ACHN (cell line): Measurements from ENCODE around the gene RPS2.
"Not testable (repeated sequence)": the region's sequence is repeated elsewhere in the genome, so short reads cannot be mapped to it uniquely, and the experiment has no call there.

Experiments
- DNase-seq: peaks from one replicate; pipeline ENCODE4 v3.0.0-alpha.2; 2015
- in situ Hi-C: cut with HindIII; loops from 2 replicates; pipeline ENCODE4 v1.10.0; 2017; ENCODE audit warnings: low sequenced_read_pairs, low pct_ligation_motif_present, low pct_unique_long_range_greater_than_20kb

The RPS2 gene

DNA sequence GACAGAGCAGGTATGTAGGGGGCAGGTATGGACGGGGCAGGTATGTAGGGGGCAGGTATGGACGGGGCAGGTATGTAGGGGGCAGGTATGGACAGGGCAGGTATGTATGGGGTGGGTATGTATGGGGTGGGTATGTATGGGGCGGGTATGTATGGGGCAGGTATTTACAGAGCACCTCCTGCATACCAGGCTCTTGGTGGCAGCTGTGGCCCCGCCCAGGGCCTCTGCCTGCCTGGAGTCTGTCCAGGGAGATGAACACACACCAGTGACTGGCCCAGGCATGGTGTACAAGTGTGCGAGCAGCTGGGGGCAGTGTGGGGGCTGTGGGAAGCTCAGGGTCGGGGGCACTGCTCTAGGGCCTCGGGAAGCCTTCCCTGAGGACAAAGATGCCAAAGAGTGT is 14.6 kb downstream of the RPS2 start:
- no peak for DNase-seq
- in situ Hi-C loops = no loop called here

GRCh38 chr16:1949507-1949906 is 15.1 kb downstream of the RPS2 start:
- no peak for DNase-seq
- in situ Hi-C loops = no loop called here

DNA sequence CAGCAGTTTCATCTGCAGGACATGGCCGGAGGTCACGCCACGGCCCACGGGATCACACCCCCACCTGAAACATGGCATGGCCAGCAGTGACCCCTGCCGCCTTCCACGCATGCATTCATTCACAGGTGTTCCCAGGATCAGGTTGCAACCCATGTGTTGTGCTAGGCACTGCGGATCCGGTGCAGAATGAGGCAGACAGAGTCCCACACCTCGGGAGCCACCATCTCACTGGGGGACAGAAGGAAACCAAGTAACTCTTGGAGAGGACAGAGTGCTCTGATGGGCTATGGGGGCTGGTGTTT is 17.3 kb downstream of the RPS2 start:
- DNase-seq = no peak
- in situ Hi-C loops = no loop called here

- no peak for DNase-seq
- in situ Hi-C loops = no loop called here
These were observed 17.9 kb downstream of the RPS2 start for GRCh38 chr16:1946495-1947368.

GRCh38 chr16:1945559-1946391 is 18.9 kb downstream of the RPS2 start:
- no peak for DNase-seq
- in situ Hi-C loops = no loop called here

- in situ Hi-C loops = no loop called here
- DNase-seq = no peak
These were observed 19.9 kb downstream of the RPS2 start for GRCh38 chr16:1944612-1945199.

DNA sequence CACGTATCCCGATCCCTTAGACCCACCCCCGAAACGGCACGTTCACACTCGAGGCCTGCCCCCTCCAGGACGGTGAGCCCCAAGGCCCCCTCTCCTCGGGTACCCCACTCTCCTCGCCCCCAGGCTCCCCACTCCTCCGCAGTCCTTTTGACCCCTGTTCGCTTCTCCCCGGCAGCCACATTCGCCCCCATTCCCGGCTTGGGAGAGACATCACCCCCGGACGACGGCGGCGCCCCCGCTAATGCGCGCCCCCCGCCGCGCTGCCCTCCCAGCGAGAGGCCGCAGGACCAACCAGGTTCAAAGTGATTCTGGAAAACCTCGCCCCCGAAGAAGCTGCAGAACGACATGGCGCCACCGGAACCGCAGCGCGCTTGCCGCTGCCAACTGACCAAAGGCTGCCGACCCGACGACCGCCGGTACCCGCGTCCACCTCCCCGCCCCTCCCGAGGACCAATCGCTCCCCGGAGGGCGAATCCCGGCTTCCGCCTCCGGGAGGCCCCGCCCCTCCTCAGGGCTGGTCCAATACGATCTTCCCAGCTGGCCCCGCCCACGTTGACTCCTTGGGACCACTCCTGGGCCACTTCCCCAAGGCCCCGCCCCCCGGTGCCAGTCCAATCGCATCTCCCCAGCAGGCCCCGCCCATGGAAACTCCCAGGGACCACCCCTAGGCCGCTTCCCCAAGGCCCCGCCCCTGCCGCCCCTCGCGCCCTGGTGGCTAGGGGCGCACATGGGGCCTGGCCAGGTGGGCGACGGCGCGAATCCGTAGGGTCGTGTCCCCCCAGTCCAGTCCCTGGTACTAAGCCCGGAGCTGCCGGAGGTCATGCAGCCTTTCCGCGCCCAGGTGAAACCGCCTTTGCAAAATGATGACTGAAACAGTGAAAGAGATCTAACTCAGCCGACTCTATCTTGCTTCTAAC is 21.6 kb downstream of the RPS2 start, which contains the start of gene MSRB1:
Gene MSRB1, minus strand, starts transcription at position 390 of the 917 bp plus-strand sequence. Its CDS starts 43 bp downstream, at position 347.
- in situ Hi-C loops = no loop called here

DNA sequence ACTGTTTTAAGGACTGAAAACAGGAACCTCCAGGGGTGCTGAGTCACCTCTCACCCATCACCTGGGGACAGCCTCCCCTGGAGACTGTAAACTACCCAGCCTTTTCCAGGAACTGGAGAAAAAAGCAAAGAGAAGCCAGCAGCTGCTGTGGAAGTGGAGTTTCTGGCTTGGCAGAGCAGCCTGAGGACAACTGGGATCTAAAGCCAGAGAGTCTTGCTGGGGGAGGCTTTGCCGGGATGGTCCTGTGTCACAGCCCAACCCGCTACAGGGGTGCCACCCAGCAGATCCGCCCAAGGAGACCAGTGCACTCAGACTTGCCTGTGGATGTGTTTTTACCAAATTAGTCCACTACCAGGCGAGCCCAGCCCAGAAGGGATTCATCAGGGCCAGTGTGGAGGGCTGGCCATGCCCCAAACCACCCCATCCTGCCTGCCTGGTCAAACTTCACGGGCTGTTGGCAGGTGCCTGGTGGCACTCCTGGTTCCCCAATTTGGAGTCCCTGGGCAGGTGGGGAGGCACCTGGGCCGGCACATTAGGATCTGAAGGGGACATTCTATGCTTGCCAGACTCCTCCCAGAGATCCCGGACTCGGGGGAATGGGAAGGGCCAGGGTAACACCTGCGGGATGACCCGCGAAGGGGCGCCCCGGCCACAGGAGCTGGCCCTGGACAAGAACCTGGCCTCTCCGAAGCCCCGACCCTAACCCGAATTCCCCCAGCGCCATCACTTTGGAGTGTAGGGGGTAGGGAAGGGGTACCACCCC is 22.4 kb downstream of the RPS2 start:
- no peak for DNase-seq
- in situ Hi-C loops = no loop called here

More for the DNA sequence above, 21.6 kb downstream of the RPS2 start, which contains the start of gene MSRB1:
- DNase-seq = peak; percentile 100

GRCh38 chr16:1941162-1942046 is 23.2 kb downstream of the RPS2 start:
- no peak for DNase-seq
- in situ Hi-C loops = no loop called here

DNA sequence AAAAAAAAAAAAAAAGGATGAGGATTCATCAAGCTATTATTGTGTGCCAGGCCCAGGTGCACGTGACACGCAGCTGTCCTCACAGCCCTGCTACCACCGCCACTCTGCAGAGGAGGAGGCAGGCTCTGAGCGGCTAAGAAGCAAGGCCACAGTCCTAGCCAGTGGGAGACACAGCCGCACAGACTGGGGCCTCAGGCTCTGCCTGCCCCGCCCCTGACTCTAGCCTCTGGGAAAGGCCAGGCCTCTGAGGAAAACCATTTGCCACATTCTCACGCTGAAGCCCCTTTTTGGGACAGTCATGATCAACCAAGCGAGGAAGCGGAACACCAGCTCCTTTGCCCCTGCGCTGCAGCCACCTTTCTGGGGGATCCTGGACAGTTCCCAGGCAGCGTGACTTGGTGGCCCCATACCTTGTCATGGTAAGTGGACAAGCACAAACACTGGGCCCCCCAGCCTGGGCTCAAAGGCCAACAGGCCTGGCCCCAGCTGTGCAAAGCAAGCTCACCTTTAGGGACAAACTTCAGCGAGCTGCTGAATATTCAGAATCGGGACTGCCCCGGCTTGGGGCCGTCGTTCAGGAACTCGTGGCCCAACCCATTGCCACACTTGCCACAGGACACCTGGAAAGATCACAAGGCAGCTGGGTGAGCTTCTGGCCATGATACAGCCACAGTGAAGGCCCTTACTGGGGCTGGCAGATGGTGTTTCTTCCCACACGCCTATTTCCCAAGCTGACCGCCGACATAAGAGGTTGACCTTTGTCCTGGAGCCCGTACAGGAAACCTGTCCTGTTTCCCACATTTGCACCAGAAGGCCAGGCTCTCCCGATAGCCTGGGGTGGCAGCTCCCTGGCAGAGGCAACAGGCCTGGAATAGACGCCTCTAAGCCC is 24.1 kb downstream of the RPS2 start:
- no peak for DNase-seq
- in situ Hi-C loops = no loop called here

GRCh38 chr16:1939833-1940232 is 24.8 kb downstream of the RPS2 start:
- in situ Hi-C loops, DNase-seq: not testable (repeated sequence)

DNA sequence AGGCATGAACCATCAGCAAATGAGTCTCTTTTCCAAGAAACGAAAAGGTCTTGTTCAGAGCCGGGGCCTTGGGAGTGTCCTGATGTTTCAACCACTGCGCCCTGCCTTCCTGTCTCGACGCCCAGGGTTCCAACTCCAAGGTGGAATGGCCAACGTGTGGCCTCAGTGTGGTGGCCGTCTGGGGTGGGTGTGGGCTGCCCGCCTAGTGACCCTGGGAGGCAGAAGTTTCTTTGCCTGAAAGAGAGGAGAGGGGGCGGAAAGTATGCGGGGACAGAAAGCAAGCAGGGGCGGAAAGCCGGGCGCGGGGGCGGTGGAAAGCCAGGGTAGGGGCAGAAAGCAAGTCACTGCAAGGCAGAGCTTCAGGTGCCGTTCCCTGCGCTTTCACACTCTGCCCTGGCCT is 25.7 kb downstream of the RPS2 start:
- no peak for DNase-seq
- in situ Hi-C loops = no loop called here

- no peak for DNase-seq
- in situ Hi-C loops = no loop called here
These were observed 26.3 kb downstream of the RPS2 start for GRCh38 chr16:1938316-1938715.

GRCh38 chr16:1936945-1937479 is 27.6 kb downstream of the RPS2 start:
- DNase-seq = no peak
- in situ Hi-C loops = no loop called here

GRCh38 chr16:1933097-1933661 is 31.4 kb downstream of the RPS2 start:
- in situ Hi-C loops = no loop called here

More at GRCh38 chr16:1933097-1933661, 31.4 kb downstream of the RPS2 start:
- no peak for DNase-seq
